GM18519 (cell line): ENCODE data around the gene LRRC58.
"Not testable (repeated sequence)": the region's sequence is repeated elsewhere in the genome, so short reads cannot be mapped to it uniquely, and the experiment has no call there.

ENCODE experiments used
- ATAC-seq: cut with Tn5 transposase; IDR thresholded peaks from one replicate; pipeline ENCODE4 v1.9.1; 2021; ENCODE audit warnings: mild to moderate bottlenecking, moderate library complexity; ENCODE audit not compliant: unreplicated experiment, low FRiP score

Gene LRRC58

GRCh38 chr3:120348991-120349854 lies at the start of gene LRRC58:
Gene LRRC58, minus strand, starts transcription at chr3:120349354. Its CDS starts 111 bp downstream, at chr3:120349243.
- ATAC-seq: peak; percentile 80

GRCh38 chr3:120396469-120396868 lies 47.3 kb upstream of the LRRC58 start:
- no peak for ATAC-seq

GRCh38 chr3:120394347-120394746 lies 45.2 kb upstream of the LRRC58 start:
- ATAC-seq: no peak

- no peak for ATAC-seq
Observed at GRCh38 chr3:120393761-120394160, 44.6 kb upstream of the LRRC58 start.

- ATAC-seq: no peak
Observed at GRCh38 chr3:120393243-120393642, 44.1 kb upstream of the LRRC58 start.

- ATAC-seq: no peak
Observed at GRCh38 chr3:120382941-120383447, 33.8 kb upstream of the LRRC58 start.

- ATAC-seq: no peak
Observed at GRCh38 chr3:120381503-120381902, 32.3 kb upstream of the LRRC58 start.

GRCh38 chr3:120377948-120378347 lies 28.8 kb upstream of the LRRC58 start:
- ATAC-seq: not testable (repeated sequence)

- no peak for ATAC-seq
Observed at GRCh38 chr3:120370463-120370862, 21.3 kb upstream of the LRRC58 start.

- ATAC-seq: no peak
Observed at GRCh38 chr3:120369037-120369467, 19.9 kb upstream of the LRRC58 start.

GRCh38 chr3:120368172-120368571 lies 19.0 kb upstream of the LRRC58 start:
- no peak for ATAC-seq

- no peak for ATAC-seq
Observed at GRCh38 chr3:120364821-120365220, 15.7 kb upstream of the LRRC58 start.

GRCh38 chr3:120364101-120364500 lies 14.9 kb upstream of the LRRC58 start:
- ATAC-seq: no peak

GRCh38 chr3:120357807-120358206 lies 8.7 kb upstream of the LRRC58 start:
- no peak for ATAC-seq

- no peak for ATAC-seq
Observed at GRCh38 chr3:120355486-120355885, 6.3 kb upstream of the LRRC58 start.

GRCh38 chr3:120353463-120353862 lies 4.3 kb upstream of the LRRC58 start:
- no peak for ATAC-seq

GRCh38 chr3:120352017-120352416 lies 2.9 kb upstream of the LRRC58 start:
- no peak for ATAC-seq

- ATAC-seq: no peak
Observed at GRCh38 chr3:120350401-120350941, 1.3 kb upstream of the LRRC58 start.

- ATAC-seq: no peak
Observed at GRCh38 chr3:120349855-120350125, 636 bp upstream of the LRRC58 start.

GRCh38 chr3:120348065-120348990 lies 826 bp downstream of the LRRC58 start:
- peak; percentile 28 for ATAC-seq

GRCh38 chr3:120344349-120344748 lies 4.8 kb downstream of the LRRC58 start:
- no peak for ATAC-seq
